HCT116 (cell line): Measurements from ENCODE around the gene NAT10. TPM values are rescaled to one million over a fixed set of nuclear protein-coding genes. Genes with fewer than 3 reads are reported as not detected.

Source experiments
- ATAC-seq: fragments of 200-7000 bp; cut with Tn5 transposase; 2 replicates; pipeline ENCODE4 v1.9.1; 2020; ENCODE audit warnings: mild to moderate bottlenecking, moderate library complexity
- BruUV-seq: library from RNA; stranded (reverse); fragments of 400-500 nt; replicated peaks from 2 replicates; lab custom pipeline; 2021; lab: Mats Ljungman, UMichigan
- CTCF ChIA-PET: fragments of 300-600 bp; sonication (Branson Sonifier 250); formaldehyde crosslinking; loops from one replicate; lab custom pipeline; 2021; ENCODE audit warnings: antibody characterized with exemption; lab: Charles Lee
- POLR2A ChIA-PET: fragments of 300-600, 350-600 bp; sonication (Branson Sonifier 250); formaldehyde crosslinking; loops from one replicate; lab custom pipeline; 2021; ENCODE audit warnings: antibody characterized with exemption; lab: Charles Lee
- RAD21 ChIA-PET, 2 experiments: fragments of 300-600 bp; sonication (Branson Sonifier 250); formaldehyde crosslinking; loops; one replicate each; lab custom pipeline; 2023; ENCODE audit warnings: low total read pairs in 2 of 2; ENCODE audit not compliant: uncharacterized antibody in 2 of 2, unreplicated experiment in 2 of 2, low non-redundant PET in 1 of 2; lab: Charles Lee
- DNase-seq: peaks from one replicate; pipeline ENCODE4 v3.0.0-alpha.2; 2010; ENCODE audit warnings: low read depth, low spot score
- H2AFZ ChIP-seq: fragments of 200-600 bp; shearing (Covaris generic), sonication (generic); 2 replicates; pipeline ENCODE4 v1.6.1; 2017; ENCODE audit warnings: low read depth, mixed run types, mixed read lengths, antibody characterized with exemption, low read length; ENCODE audit not compliant: poor library complexity, severe bottlenecking
- H3K27ac ChIP-seq: 2 replicates; pipeline ENCODE4 v1.5.1; 2012; ENCODE audit warnings: low read depth, low read length
- H3K27me3 ChIP-seq: fragments of 200-600 bp; sonication (generic); 2 replicates; pipeline ENCODE4 v1.6.1; 2016; ENCODE audit warnings: mixed run types, low read length, mixed read lengths; ENCODE audit not compliant: insufficient read depth
- H3K36me3 ChIP-seq, 2 experiments: fragments of 200-500 bp in 1 of 2; fragments of 200-600 bp in 1 of 2; sonication (Bioruptor generic) in 1 of 2; sonication (generic) in 1 of 2; 2 replicates each; pipeline versions ENCODE4 v1.5.1 to v1.6.1; 2014 to 2016; ENCODE audit warnings: low read length in 2 of 2, inconsistent platforms in 1 of 2, mixed read lengths in 1 of 2, mixed run types in 1 of 2; ENCODE audit not compliant: insufficient read depth in 2 of 2, control insufficient read depth in 1 of 2
- H3K4me1 ChIP-seq, 2 experiments: fragments of 200-600 bp in 1 of 2; sonication (generic) in 1 of 2; 2 replicates each; pipeline versions ENCODE4 v1.5.1 to v1.6.1; 2012 to 2017; ENCODE audit warnings: low read length in 2 of 2, inconsistent platforms in 1 of 2, mild to moderate bottlenecking in 1 of 2, mixed read lengths in 1 of 2, mixed run types in 1 of 2, moderate library complexity in 1 of 2; ENCODE audit not compliant: insufficient read depth in 2 of 2, control insufficient read depth in 1 of 2
- H3K4me2 ChIP-seq: fragments of 200-600 bp; sonication (generic); 2 replicates; pipeline ENCODE4 v1.6.1; 2017; ENCODE audit warnings: mixed run types, low read length, mixed read lengths
- H3K4me3 ChIP-seq, 2 experiments: fragments of 200-600 bp in 1 of 2; sonication (generic) in 1 of 2; replicated peaks in 1 of 2; 2 replicates each; pipeline ENCODE4 v1.5.1; 2011 to 2016; ENCODE audit warnings: low read length in 2 of 2, control low read depth in 1 of 2, low read depth in 1 of 2, mild to moderate bottlenecking in 1 of 2, mixed read lengths in 1 of 2, mixed run types in 1 of 2
- H3K79me2 ChIP-seq: fragments of 200-600 bp; sonication (generic); 2 replicates; pipeline ENCODE4 v1.6.1; 2017; ENCODE audit warnings: mild to moderate bottlenecking, mixed run types, low read length, moderate library complexity, mixed read lengths; ENCODE audit not compliant: insufficient read depth
- H3K9ac ChIP-seq: fragments of 200-600 bp; sonication (generic); 2 replicates; pipeline ENCODE4 v1.6.1; 2016; ENCODE audit warnings: low read length, mixed read lengths
- H3K9me2 ChIP-seq: fragments of 200-600 bp; sonication (generic), shearing (Covaris generic); 2 replicates; pipeline ENCODE4 v1.6.1; 2017; ENCODE audit warnings: mixed run types, mild to moderate bottlenecking, moderate library complexity; ENCODE audit not compliant: insufficient read depth
- H3K9me3 ChIP-seq, 2 experiments: fragments of 200-500 bp in 1 of 2; fragments of 200-600 bp in 1 of 2; sonication (Bioruptor generic) in 1 of 2; sonication (generic) in 1 of 2; 2 replicates each; pipeline ENCODE4 v1.6.1; 2014 to 2017; ENCODE audit warnings: low read length in 2 of 2, mixed read lengths in 2 of 2, inconsistent platforms in 1 of 2, low read depth in 1 of 2, mild to moderate bottlenecking in 1 of 2, mixed run types in 1 of 2, moderate library complexity in 1 of 2; ENCODE audit not compliant: control insufficient read depth in 1 of 2, insufficient read depth in 1 of 2
- H4K20me1 ChIP-seq: fragments of 200-600 bp; sonication (generic), shearing (Covaris generic); 2 replicates; pipeline ENCODE4 v1.6.1; 2017; ENCODE audit warnings: mixed run types, mild to moderate bottlenecking, moderate library complexity; ENCODE audit not compliant: insufficient read depth
- CTCF ChIP-seq, 3 experiments: fragments of 200-600 bp in 1 of 3; sonication (generic) in 1 of 3; IDR thresholded peaks in 2 of 3; conservative IDR thresholded peaks in 1 of 3; 2 replicates each; pipeline ENCODE4 v1.5.1; 2012 to 2017; ENCODE audit warnings: low read depth in 2 of 3, low read length in 2 of 3, antibody characterized with exemption in 1 of 3, borderline replicate concordance in 1 of 3, control low read depth in 1 of 3, mild to moderate bottlenecking in 1 of 3, mixed read lengths in 1 of 3, mixed run types in 1 of 3, moderate library complexity in 1 of 3; ENCODE audit not compliant: insufficient read depth in 1 of 3
- ELF1 ChIP-seq: IDR thresholded peaks from 2 replicates; pipeline ENCODE4 v1.6.1; 2012; ENCODE audit warnings: low read depth, borderline replicate concordance
- FOSL1 ChIP-seq: IDR thresholded peaks from 2 replicates; pipeline ENCODE4 v1.6.1; 2012; ENCODE audit warnings: low read depth
- JUND ChIP-seq: IDR thresholded peaks from 2 replicates; pipeline ENCODE4 v1.6.1; 2012
- POLR2A ChIP-seq: IDR thresholded peaks from 2 replicates; pipeline ENCODE4 v1.7.0; 2011; ENCODE audit warnings: borderline replicate concordance; ENCODE audit not compliant: insufficient read depth, insufficient read length; ENCODE audit errors: extremely low read depth
- RAD21 ChIP-seq: IDR thresholded peaks from 2 replicates; pipeline ENCODE4 v1.6.1; 2012; ENCODE audit warnings: low read depth, mild to moderate bottlenecking
- SIN3A ChIP-seq: IDR thresholded peaks from 2 replicates; pipeline ENCODE4 v1.6.1; 2012; ENCODE audit warnings: low read depth
- SP1 ChIP-seq: IDR thresholded peaks from 2 replicates; pipeline ENCODE4 v1.6.1; 2012; ENCODE audit warnings: low read depth
- ZFX ChIP-seq: fragments of 450-650 bp; IDR thresholded peaks from 2 replicates; pipeline ENCODE4 v1.6.1; 2017
- ZNF274 ChIP-seq: fragments of 200-500 bp; sonication (Bioruptor generic); IDR thresholded peaks from 2 replicates; pipeline ENCODE4 v1.6.1; 2014; ENCODE audit warnings: mild to moderate bottlenecking, low read depth, low read length, inconsistent platforms
- intact Hi-C: fragments of 100-400 bp; cut with micrococcal nuclease; formaldehyde crosslinking; loops from 2 replicates; pipeline ENCODE4 v1.10.0; 2022
- total RNA-seq: library from RNA; stranded (reverse); gene quantifications from one replicate; pipeline ENCODE4 v1.2.1, GENCODE V29; 2021; ENCODE audit not compliant: unreplicated experiment
- TF ChIP-seq, protein P1 (sequence below): IDR thresholded peaks from 2 replicates; pipeline ENCODE4 v1.6.1; 2011; ENCODE audit warnings: mild to moderate bottlenecking, low read length, moderate library complexity; ENCODE audit not compliant: insufficient replicate concordance; ENCODE audit errors: extremely low read depth
- TF ChIP-seq, protein P2 (sequence below): IDR thresholded peaks from 2 replicates; pipeline ENCODE4 v1.6.1; 2012

Gene NAT10
- total RNA-seq, 1 experiment from 2014 or later: 101 TPM

- TF ChIP-seq, protein P1, sequence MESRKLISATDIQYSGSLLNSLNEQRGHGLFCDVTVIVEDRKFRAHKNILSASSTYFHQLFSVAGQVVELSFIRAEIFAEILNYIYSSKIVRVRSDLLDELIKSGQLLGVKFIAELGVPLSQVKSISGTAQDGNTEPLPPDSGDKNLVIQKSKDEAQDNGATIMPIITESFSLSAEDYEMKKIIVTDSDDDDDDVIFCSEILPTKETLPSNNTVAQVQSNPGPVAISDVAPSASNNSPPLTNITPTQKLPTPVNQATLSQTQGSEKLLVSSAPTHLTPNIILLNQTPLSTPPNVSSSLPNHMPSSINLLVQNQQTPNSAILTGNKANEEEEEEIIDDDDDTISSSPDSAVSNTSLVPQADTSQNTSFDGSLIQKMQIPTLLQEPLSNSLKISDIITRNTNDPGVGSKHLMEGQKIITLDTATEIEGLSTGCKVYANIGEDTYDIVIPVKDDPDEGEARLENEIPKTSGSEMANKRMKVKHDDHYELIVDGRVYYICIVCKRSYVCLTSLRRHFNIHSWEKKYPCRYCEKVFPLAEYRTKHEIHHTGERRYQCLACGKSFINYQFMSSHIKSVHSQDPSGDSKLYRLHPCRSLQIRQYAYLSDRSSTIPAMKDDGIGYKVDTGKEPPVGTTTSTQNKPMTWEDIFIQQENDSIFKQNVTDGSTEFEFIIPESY: no peak
- TF ChIP-seq ZFX (no peak), RAD21 (no peak), FOSL1 (no peak)
Observed at GRCh38 chr11:34150494-34151151, 45.2 kb downstream of the NAT10 start (continued).

- intact Hi-C loops: no loop called here
- Histone ChIP-seq H3K79me2 (peaks cover 5% of the 10 kb centered on the region; the same call in 1 of the 2 replicates), H3K4me3 (no peak overlapping the region), H4K20me1 (no peaks in the 10 kb centered on the region), H3K36me3 (peaks cover 28 to 31% of the 10 kb centered on the region in 2 experiments), H3K9me2 (no peaks in the 10 kb centered on the region), H2AFZ (no peak overlapping the region), H3K27me3 (no peaks in the 10 kb centered on the region), H3K27ac (no peak overlapping the region), H3K9ac (no peak overlapping the region)
- ATAC-seq (no peak), DNase-seq (no peak)
- TSS peak; percentile 45 for BruUV-seq
- ChIA-PET CTCF (no interaction called here), POLR2A (no interaction called here)
- TF ChIP-seq ELF1 (no peak), SIN3A (no peak), SP1 (no peak), CTCF (IDR thresholded peaks at IDR 0.05 in 2 of 3, conservative IDR thresholded peaks at IDR 0.05 in 1 of 3; ENCODE audit: borderline replicate concordance in 1 of 3, insufficient read depth in 1 of 3, low read depth in 2 of 3, low read length in 2 of 3) (no peak), POLR2A (no peak), RAD21 (no peak), ZFX (no peak), ZNF274 (no peak), JUND (no peak)
- TF ChIP-seq, protein P1: no peak
- TF ChIP-seq, protein P2, sequence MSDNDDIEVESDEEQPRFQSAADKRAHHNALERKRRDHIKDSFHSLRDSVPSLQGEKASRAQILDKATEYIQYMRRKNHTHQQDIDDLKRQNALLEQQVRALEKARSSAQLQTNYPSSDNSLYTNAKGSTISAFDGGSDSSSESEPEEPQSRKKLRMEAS: no peak
- TF ChIP-seq, all 23 proteins: peak for 0
- Histone ChIP-seq H3K9me3 (no peaks in the 10 kb centered on the region), H3K4me2 (no peak overlapping the region), H3K4me1 (no peaks in the 10 kb centered on the region)
- RAD21 ChIA-PET: no interaction called here
Observed at GRCh38 chr11:34151166-34151565, 45.7 kb downstream of the NAT10 start.
